Gastrocnemius medialis (tissue), 4 donors: ENCODE results near the gene GRB2.

Source experiments
- CTCF ChIP-seq, 5 experiments: fragments of 450-650 bp in 3 of 5; fragments of 200-600 bp in 2 of 5; sonication (generic) in 2 of 5; IDR thresholded peaks in 4 of 5; conservative IDR thresholded peaks in 1 of 5; 1 replicate in 4 of 5; 2 replicates in 1 of 5; pipeline ENCODE4 v1.5.1; 2016 to 2019; ENCODE audit warnings: antibody characterized with exemption in 5 of 5, mild to moderate bottlenecking in 3 of 5, moderate library complexity in 3 of 5
- POLR2A ChIP-seq, 2 donors: fragments of 450-650 bp; IDR thresholded peaks; one replicate each; pipeline ENCODE4 v1.6.1; 2017; ENCODE audit warnings: antibody characterized with exemption in 2 of 2, mild to moderate bottlenecking in 2 of 2, moderate library complexity in 2 of 2

- TF ChIP-seq CTCF (IDR thresholded peaks at IDR 0.05 in 4 of 5, conservative IDR thresholded peaks at IDR 0.05 in 1 of 5) (no peak), POLR2A (IDR thresholded peaks at IDR 0.05) (no peak)
Observed at GRCh38 chr17:75301049-75301448, 104.4 kb downstream of the GRB2 start.
